ENCODE results near the gene CRTC1.
"Not testable (repeated sequence)": the region's sequence is repeated elsewhere in the genome, so short reads cannot be mapped to it uniquely, and the experiment has no call there.

DNA sequence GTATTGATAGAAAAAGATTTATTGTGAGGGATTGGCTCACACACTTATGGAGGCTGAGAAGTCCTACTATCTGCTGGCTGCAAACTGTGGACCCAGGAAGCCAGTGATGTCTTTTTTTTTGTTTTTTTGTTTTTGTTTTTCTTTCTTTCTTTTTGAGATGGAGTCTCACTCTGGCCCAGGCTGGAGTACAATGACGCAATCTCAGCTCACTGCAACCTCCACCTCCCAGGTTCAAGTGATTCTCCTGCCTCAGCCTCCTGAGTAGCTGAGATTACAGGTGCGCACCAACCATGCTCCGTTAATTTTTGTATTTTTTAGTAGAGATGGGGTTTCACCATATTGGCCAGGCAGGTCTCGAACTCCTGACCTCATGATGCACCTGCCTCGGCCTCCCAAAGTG, 128.2 kb downstream of the CRTC1 start:
- TF ChIP-seq, protein P1, sequence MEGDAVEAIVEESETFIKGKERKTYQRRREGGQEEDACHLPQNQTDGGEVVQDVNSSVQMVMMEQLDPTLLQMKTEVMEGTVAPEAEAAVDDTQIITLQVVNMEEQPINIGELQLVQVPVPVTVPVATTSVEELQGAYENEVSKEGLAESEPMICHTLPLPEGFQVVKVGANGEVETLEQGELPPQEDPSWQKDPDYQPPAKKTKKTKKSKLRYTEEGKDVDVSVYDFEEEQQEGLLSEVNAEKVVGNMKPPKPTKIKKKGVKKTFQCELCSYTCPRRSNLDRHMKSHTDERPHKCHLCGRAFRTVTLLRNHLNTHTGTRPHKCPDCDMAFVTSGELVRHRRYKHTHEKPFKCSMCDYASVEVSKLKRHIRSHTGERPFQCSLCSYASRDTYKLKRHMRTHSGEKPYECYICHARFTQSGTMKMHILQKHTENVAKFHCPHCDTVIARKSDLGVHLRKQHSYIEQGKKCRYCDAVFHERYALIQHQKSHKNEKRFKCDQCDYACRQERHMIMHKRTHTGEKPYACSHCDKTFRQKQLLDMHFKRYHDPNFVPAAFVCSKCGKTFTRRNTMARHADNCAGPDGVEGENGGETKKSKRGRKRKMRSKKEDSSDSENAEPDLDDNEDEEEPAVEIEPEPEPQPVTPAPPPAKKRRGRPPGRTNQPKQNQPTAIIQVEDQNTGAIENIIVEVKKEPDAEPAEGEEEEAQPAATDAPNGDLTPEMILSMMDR (IDR thresholded peaks at IDR 0.05): not testable (repeated sequence)
- not testable (repeated sequence) for TF ChIP-seq POLR2A (IDR thresholded peaks at IDR 0.05)
